Fibroblast of lung (primary cell): Measurements from ENCODE around the gene ZNF611.

Source experiments
- CTCF ChIP-seq, 2 donors: IDR thresholded peaks in 1 of 2; conservative IDR thresholded peaks in 1 of 2; 1 replicate in 1 of 2; 2 replicates in 1 of 2; pipeline ENCODE4 v1.5.1; 2011 to 2012; ENCODE audit warnings: low read length in 2 of 2, control low read depth in 1 of 2, inconsistent platforms in 1 of 2, low read depth in 1 of 2, mild to moderate bottlenecking in 1 of 2
- EZH2 ChIP-seq: IDR thresholded peaks from 2 replicates; pipeline ENCODE4 v1.5.1; 2012; ENCODE audit warnings: low read length, control low read depth, mild to moderate bottlenecking; ENCODE audit errors: missing control alignments

- TF ChIP-seq CTCF (conservative IDR thresholded peaks at IDR 0.05 in 1 of 2, IDR thresholded peaks at IDR 0.05 in 1 of 2; ENCODE audit: low read depth in 1 of 2, low read length in 2 of 2) (no peak), EZH2 (no peak)
Observed at GRCh38 chr19:52742516-52742915, 7.7 kb upstream of the ZNF611 start.
